ENCODE results near the gene TIMM13. TPM values are rescaled to one million over a fixed set of nuclear protein-coding genes. Genes with fewer than 3 reads are reported as not detected.

The TIMM13 gene
- total and polyA plus RNA-seq, 2 donors from 2014 or later: 69.7 to 188 TPM

- H3K9ac ChIP-seq (ENCODE audit: low read length in 3 of 3): no peak overlapping the region
- TF ChIP-seq, protein P1, sequence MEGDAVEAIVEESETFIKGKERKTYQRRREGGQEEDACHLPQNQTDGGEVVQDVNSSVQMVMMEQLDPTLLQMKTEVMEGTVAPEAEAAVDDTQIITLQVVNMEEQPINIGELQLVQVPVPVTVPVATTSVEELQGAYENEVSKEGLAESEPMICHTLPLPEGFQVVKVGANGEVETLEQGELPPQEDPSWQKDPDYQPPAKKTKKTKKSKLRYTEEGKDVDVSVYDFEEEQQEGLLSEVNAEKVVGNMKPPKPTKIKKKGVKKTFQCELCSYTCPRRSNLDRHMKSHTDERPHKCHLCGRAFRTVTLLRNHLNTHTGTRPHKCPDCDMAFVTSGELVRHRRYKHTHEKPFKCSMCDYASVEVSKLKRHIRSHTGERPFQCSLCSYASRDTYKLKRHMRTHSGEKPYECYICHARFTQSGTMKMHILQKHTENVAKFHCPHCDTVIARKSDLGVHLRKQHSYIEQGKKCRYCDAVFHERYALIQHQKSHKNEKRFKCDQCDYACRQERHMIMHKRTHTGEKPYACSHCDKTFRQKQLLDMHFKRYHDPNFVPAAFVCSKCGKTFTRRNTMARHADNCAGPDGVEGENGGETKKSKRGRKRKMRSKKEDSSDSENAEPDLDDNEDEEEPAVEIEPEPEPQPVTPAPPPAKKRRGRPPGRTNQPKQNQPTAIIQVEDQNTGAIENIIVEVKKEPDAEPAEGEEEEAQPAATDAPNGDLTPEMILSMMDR (IDR thresholded peaks at IDR 0.05; ENCODE audit: borderline replicate concordance, extremely low read depth, insufficient read depth): no peak
- H3K36me3 ChIP-seq (ENCODE audit: control insufficient read depth in 2 of 3, insufficient read depth in 3 of 3, low read length in 3 of 3): no peaks in the 10 kb centered on the region
- no peak for FAIRE-seq
- intact Hi-C loops (cut with DNase I): no loop called here
- no peak overlapping the region for H3K4me3 ChIP-seq (ENCODE audit: low read length in 3 of 3)
- DNase-seq: no peak
- no peak overlapping the region for H3K27ac ChIP-seq (ENCODE audit: low read depth in 2 of 2, low read length in 2 of 2)
- no peaks in the 10 kb centered on the region for H3K4me1 ChIP-seq (ENCODE audit: control insufficient read depth in 2 of 3, insufficient read depth in 2 of 3, low read depth in 1 of 3, low read length in 3 of 3)
- no peaks in the 10 kb centered on the region for H3K9me3 ChIP-seq (ENCODE audit: control insufficient read depth in 2 of 3, insufficient read depth in 1 of 3, low read length in 3 of 3)
- H3K27me3 ChIP-seq (ENCODE audit: control insufficient read depth, insufficient read depth, low read length): no peaks in the 10 kb centered on the region
These were observed 14.9 kb downstream of the TIMM13 start for GRCh38 chr19:2412449-2412848.

DNA sequence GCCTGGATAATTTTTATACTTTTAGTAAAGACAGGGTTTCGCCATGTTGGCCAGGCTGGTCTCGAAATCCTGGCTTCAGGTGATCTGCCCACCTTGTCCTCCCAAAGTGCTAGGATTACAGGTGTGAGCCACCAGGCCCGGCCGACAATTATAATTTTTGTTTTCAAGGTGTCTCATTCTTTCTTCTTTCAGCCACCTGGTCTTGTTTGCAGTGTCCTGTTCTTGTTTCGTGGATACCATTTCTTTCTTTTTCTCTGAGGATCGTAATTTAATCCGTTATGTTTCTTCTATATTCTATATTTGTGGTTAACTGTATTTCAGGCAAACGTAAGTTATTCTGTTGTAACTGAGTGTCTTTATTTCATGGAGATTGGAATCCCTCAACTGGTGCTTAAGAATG, 15.7 kb downstream of the TIMM13 start:
- Histone ChIP-seq H3K4me3 (ENCODE audit: low read length in 3 of 3) (no peak overlapping the region), H3K36me3 (ENCODE audit: control insufficient read depth in 2 of 3, insufficient read depth in 3 of 3, low read length in 3 of 3) (no peaks in the 10 kb centered on the region), H3K27me3 (ENCODE audit: control insufficient read depth, insufficient read depth, low read length) (no peaks in the 10 kb centered on the region), H3K4me1 (ENCODE audit: control insufficient read depth in 2 of 3, insufficient read depth in 2 of 3, low read depth in 1 of 3, low read length in 3 of 3) (no peaks in the 10 kb centered on the region), H3K9me3 (ENCODE audit: control insufficient read depth in 2 of 3, insufficient read depth in 1 of 3, low read length in 3 of 3) (no peaks in the 10 kb centered on the region), H3K9ac (ENCODE audit: low read length in 3 of 3) (no peak overlapping the region), H3K27ac (ENCODE audit: low read depth in 2 of 2, low read length in 2 of 2) (no peak overlapping the region)
- FAIRE-seq (no peak), DNase-seq (no peak)
- TF ChIP-seq, protein P1 (IDR thresholded peaks at IDR 0.05; ENCODE audit: borderline replicate concordance, extremely low read depth, insufficient read depth): no peak
- intact Hi-C loops (cut with DNase I): no loop called here

- TF ChIP-seq, protein P1 (IDR thresholded peaks at IDR 0.05; ENCODE audit: borderline replicate concordance, extremely low read depth, insufficient read depth): no peak
- no peaks in the 10 kb centered on the region for H3K4me1 ChIP-seq (ENCODE audit: control insufficient read depth in 2 of 3, insufficient read depth in 2 of 3, low read depth in 1 of 3, low read length in 3 of 3)
- no peaks in the 10 kb centered on the region for H3K36me3 ChIP-seq (ENCODE audit: control insufficient read depth in 2 of 3, insufficient read depth in 3 of 3, low read length in 3 of 3)
- no peak overlapping the region for H3K9ac ChIP-seq (ENCODE audit: low read length in 3 of 3)
- intact Hi-C loops (cut with DNase I): no loop called here
- H3K27ac ChIP-seq (ENCODE audit: low read depth in 2 of 2, low read length in 2 of 2): no peak overlapping the region
- H3K9me3 ChIP-seq (ENCODE audit: control insufficient read depth in 2 of 3, insufficient read depth in 1 of 3, low read length in 3 of 3): no peaks in the 10 kb centered on the region
- DNase-seq: no peak
- H3K4me3 ChIP-seq (ENCODE audit: low read length in 3 of 3): no peak overlapping the region
- no peak for FAIRE-seq
- H3K27me3 ChIP-seq (ENCODE audit: control insufficient read depth, insufficient read depth, low read length): no peaks in the 10 kb centered on the region
These were observed 17.4 kb downstream of the TIMM13 start for GRCh38 chr19:2410023-2410422.

DNA sequence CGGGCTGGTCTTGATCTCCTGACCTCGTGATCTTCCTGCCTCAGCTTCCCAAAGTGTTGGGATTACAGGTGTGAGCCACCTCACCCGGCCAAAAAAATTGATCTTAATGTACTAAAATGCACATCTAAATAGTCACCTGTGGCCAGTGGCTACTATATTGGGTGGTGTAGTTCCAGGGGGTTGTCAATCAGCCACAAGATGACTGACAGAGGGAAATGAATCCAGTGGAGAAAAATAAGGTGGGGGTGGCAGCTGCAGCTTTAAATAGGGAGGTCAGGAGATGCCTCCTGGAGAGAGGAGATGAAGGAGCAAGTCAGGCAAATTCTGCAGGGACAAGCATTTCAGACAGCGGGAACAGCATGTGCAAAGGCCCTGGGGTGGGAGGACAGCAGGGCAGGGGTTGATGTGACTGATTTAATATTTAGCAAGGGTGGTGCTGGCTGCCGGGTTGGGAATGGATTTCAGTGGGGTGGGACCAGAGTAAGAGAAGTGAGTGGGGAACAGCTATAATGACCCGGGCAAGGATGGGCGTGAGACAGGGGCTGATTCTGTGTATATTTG, 18.0 kb downstream of the TIMM13 start:
- FAIRE-seq (no peak), DNase-seq (no peak)
- TF ChIP-seq, protein P1 (IDR thresholded peaks at IDR 0.05; ENCODE audit: borderline replicate concordance, extremely low read depth, insufficient read depth): no peak
- Histone ChIP-seq H3K9me3 (ENCODE audit: control insufficient read depth in 2 of 3, insufficient read depth in 1 of 3, low read length in 3 of 3) (no peaks in the 10 kb centered on the region), H3K27me3 (ENCODE audit: control insufficient read depth, insufficient read depth, low read length) (no peaks in the 10 kb centered on the region), H3K4me1 (ENCODE audit: control insufficient read depth in 2 of 3, insufficient read depth in 2 of 3, low read depth in 1 of 3, low read length in 3 of 3) (no peaks in the 10 kb centered on the region), H3K27ac (ENCODE audit: low read depth in 2 of 2, low read length in 2 of 2) (no peak overlapping the region), H3K4me3 (ENCODE audit: low read length in 3 of 3) (no peak overlapping the region), H3K9ac (ENCODE audit: low read length in 3 of 3) (no peak overlapping the region), H3K36me3 (ENCODE audit: control insufficient read depth in 2 of 3, insufficient read depth in 3 of 3, low read length in 3 of 3) (no peaks in the 10 kb centered on the region)
- intact Hi-C loops (cut with DNase I): no loop called here
